Fibroblast of peridontal ligament (primary cell): ENCODE data around the gene CALR3.
"Not testable (repeated sequence)": the region's sequence is repeated elsewhere in the genome, so short reads cannot be mapped to it uniquely, and the experiment has no call there.

Experiments used
- DNase-seq: peaks from one replicate; pipeline ENCODE4 v3.0.0-alpha.2; 2010; ENCODE audit errors: extremely low read depth

The CALR3 gene

DNA sequence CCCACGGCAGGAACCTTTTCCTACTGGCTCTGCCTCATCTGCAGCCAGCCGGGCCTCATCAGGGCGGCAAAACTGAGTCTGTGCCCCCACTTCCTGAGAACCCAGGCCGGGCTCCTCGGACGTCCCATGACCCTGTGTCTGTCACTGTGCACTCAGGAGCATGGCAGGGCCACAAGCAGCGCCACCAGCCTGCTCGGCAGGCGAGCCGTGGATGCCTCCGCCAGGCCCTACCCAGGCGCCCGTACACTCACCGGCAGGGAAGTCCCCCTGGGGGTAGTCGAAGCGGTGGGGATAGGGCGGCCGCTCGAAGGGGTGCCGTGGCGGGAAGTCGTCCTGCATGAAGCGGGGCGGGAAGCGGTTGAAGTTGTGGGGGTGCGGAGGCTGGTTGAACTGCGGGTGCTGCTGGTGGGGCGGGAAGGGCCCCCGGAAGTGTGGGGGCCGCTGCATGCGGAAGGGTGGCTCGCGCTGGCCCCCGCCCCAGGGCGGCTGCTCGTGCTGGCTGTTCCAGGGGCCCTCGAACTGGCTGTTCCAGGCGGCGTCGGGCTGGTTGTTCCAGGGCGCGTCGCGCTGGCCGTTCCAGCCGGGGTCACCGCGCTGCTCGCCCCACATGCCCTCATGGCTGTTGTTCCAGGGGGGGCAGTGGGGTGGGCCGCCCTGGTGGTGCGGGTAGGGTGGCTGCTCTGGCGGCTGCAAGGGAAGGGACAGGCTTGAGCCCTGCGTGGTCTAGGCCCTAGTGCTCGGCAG is 29.2 kb upstream of the CALR3 start:
- DNase-seq: no peak

GRCh38 chr19:16522559-16523377 is 26.8 kb upstream of the CALR3 start:
- no peak for DNase-seq

GRCh38 chr19:16521715-16522289 is 25.8 kb upstream of the CALR3 start:
- DNase-seq: no peak

- DNase-seq: no peak
Observed at GRCh38 chr19:16520986-16521624, 25.1 kb upstream of the CALR3 start.

- DNase-seq: no peak
Observed at GRCh38 chr19:16520074-16520973, 24.4 kb upstream of the CALR3 start.

DNA sequence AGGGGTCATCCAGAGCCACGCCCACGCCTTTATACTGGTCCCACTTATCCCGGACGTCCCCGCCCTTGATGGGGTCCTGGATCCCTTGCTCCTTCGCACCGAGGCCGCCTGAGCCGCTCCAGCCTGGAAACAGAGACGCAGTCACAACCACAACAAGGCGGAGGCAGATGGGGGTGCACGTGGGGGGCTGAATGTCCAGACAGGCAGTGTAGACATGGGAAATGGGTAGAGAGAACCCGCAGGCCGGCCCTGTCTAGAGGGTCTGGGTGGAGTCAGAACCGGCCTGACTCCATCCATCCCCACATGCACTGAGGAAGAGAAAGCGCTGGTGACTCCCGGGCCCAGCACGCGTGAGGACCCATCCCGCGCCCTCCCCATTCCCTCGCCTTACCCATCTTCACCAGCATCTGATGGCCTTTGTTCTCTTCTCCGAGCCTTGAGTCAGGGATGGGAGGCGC is 23.3 kb upstream of the CALR3 start:
- DNase-seq: no peak

DNA sequence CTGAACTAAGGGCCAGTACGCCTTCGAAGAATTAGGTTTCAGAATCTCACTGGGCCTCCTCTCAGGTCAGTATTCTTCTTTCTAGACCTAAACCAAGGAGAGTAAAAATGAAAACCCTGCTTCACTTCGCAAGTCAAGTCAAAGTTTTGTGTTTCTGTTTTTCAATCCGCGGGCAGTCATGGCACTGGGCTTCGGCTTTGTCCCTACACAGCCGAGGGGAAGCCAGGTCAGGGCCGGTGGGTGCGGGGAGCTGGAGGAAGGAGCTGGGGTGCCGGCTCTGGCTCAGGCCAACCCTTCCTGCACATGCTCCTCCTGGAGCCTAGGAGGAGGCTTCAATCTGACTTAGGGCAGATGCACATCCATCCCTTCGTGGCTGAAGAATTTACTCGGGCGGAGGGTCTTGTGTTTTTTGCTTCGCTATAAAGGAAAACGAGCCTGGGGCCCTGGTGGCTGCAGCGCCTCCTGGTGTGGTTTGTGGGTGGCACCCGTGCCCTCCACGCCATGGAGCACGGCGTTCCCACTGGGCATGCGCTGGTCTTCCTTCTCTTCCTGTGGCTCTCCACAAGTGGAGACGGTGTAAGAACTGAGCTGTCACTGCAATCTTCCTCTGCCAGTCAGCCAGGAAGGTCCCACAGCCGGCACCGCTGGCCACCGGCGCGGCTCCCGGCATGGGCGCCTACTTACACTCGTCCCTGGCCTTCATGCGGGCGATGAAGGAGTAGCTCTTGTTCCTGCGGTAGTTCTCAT is 22.7 kb upstream of the CALR3 start:
- DNase-seq: no peak

GRCh38 chr19:16518061-16518460 is 22.1 kb upstream of the CALR3 start:
- DNase-seq: no peak

DNA sequence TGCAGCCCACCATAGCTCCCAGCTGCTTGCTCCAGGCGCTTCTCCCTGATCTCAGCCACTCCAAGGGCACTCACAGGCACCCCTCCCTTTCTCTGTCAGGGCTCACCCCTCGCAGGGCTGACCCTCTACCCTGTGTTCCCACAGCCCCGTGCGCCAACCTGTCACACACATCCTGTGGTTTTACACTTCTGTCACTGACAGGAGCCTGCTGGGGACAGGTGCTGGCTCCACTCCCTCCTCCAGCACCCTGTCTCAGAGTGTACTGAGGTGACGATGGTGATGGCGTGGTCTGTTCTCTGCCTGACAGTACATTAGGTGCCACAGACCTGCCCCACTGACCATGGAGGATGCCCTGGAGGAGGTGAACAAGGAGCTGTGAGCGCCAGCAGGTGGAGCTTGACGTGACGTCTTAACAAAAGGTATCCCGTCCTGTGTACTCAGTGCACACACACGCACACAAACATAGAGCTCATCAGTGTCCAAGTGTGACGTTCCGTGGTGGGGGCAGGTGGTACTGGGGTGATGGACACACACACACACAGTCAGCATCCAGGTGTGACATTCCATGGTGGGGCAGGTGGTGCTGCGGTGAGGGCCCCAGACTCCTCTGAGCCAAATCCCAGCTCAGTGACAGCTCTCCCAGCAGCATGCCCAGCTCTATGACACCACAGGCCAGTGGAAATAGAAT is 21.1 kb upstream of the CALR3 start:
- DNase-seq: no peak

DNA sequence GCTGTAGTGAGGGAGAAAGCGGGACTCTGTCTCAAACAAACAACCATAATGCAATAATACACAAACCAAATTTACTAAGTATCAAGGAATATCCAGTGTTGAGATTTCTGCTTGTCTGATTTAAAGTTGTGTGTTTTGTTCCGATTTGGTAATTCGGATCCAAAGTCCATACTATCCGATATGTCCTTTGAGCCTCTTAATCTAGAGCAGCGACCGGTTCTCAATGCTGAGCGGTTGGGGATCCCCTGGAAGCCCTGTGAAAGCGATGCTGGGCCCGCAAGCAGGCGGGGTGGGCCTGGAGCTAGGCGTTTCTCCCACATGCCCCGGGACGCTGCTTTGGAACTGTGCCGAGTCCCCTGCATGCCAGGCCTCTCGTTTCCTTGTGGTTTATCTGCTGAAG is 20.4 kb upstream of the CALR3 start:
- no peak for DNase-seq

DNA sequence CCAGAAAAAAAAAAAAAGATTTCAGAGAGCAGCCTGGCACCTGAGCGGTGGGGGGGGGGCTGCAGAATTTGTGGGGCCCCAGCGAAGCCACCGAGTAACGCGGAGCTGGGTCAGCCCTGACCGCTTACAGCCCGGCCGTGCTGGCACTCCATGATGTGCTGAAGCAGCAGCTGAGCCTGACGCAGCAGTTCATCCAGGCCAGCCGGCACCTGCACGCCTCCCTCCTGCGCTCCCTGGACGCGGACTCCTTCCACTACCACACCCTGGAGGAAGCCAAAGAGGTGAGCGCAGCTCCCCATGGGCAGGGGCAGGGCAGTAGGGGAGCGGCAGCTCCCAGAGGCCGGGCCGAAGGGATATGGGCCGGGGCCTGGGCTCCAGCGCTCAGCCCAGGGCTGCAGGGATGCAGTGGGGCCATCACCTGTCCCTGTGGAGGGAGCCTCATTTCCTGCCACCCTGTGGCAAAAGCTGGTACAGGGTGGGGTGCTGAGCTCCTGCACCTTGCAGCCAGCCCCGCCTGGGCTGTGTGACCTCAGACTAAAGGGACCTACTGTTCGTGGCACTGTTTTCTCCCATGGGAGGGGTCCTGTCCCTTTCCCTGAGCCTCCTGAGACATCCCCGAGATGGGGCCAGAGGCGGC is 18.5 kb upstream of the CALR3 start:
- no peak for DNase-seq

- not testable (repeated sequence) for DNase-seq
Observed at GRCh38 chr19:16512611-16513010, 16.6 kb upstream of the CALR3 start.

DNA sequence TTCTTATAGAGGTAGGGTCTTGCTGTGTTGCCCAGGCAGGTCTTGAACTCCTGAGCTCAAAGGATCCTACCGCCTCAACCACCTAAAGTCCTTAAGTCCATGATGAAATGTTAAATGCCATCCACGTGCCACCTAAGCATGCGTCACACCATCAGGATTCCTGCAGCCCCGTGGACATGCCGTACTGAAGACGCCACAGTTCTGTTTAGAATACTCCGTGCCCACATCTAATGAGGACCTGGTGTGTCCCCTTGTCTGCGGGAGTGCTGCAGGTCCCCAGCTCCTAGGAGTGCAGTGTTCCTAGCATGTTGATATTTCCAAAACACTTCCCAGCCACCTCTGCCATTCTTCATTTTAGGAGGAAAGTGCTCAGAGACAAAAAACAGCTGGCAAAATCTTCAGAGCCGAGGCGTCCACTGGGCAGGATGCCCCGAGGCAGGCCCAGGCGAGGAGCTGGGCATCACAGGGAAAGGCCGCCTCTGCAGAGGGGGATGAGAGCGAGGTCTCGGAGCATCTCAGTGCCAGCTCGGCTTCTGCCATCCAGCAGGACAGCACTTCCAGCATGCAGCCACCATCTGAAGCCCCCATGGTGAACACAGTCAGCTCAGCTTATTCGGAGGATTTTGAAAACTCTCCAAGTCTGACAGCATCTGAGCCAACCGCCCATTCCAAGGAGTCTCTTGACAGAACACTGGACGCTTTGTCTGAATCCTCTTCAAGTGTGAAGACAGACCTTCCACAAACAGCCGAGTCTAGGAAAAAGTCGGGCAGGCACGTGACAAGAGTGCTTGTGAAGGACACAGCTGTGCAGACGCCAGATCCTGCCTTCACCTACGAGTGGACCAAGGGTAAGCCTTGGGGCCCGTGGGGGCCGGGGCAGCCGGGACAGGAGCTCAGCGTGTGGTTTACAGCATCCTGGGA is 13.4 kb upstream of the CALR3 start:
- DNase-seq: no peak

DNA sequence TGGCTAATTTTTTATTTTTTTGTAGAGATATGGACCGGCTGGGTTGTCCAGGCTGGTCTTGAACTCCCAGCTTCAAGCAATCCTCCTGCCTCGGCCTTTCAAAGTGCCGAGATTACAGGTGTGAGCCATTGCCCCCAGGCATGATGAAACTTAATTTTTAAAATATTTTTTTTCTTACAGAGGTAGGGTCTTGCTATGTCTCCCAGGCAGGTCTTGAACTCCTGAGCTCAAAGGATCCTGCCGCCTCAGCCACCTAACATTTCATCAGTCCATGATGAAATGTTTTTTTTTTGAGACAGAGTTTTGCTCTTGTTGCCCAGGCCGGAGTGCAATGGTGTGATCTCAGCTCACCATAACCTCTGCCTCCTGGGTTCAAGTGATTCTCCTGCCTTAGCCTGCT is 12.6 kb upstream of the CALR3 start:
- DNase-seq: no peak

DNA sequence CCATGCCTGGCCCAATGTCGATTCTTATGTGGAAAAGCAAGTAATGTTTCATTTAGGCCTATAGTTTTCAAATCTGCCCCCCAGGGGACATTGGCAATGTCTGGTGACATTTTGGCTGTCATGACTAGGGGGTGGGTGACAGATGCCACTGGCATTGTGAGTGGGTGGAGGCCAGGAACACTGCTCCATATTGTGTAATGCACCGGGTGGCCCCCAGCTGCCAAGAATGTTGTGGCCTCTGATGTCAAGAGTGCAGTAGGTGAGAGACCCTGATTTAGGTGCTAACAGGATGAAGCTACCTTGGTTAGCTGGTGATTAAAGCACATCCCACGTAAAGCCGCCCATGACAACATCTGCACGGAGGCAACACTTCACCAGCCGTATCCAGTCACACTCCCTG is 11.0 kb upstream of the CALR3 start:
- DNase-seq: no peak

DNA sequence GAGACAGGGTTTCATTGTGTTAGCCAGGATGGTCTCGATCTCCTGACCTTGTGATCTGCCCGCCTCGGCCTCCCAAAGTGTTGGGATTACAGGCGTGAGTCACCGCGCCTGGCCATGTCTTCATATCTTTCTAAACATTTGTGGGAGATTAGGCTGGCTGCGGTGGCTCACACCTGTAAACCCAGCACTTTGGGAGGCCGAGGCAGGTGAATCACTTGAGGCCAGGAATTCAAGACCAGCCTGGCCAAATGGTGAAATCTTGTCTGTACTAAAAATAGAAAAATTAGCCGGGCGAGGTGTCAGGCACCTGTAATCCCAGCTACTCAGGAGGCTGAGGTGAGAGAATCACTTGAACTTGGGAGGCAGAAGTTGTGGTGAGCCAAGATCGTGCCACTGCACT is 10.2 kb upstream of the CALR3 start:
- DNase-seq: not testable (repeated sequence)

GRCh38 chr19:16504271-16504670 is 8.3 kb upstream of the CALR3 start:
- no peak for DNase-seq

DNA sequence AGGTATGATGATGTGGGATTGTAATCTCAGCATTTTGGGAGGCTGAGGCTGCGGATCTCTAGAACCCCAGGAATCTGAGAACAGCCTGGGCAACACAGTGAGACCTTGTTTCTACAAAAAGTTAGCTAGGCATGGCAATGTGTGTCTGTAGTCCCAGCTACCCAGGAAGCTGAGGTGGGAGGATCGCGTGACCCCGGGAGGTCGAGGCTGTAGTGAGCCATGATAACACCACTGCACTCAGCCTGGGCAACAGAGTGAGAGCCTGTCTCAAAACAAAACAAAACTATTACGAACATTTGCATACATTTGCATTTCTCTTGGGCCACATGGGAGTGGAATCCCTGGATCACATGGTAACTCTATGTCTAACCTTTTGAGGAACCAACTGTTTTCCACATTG is 1.9 kb upstream of the CALR3 start:
- no peak for DNase-seq
